ENCODE measurements around the gene EMC8. TPM values are rescaled to one million over a fixed set of nuclear protein-coding genes. Genes with fewer than 3 reads are reported as not detected.

Gene EMC8
- total RNA-seq, 2 donors from 2014 or later: 30.2 to 38.8 TPM

DNA sequence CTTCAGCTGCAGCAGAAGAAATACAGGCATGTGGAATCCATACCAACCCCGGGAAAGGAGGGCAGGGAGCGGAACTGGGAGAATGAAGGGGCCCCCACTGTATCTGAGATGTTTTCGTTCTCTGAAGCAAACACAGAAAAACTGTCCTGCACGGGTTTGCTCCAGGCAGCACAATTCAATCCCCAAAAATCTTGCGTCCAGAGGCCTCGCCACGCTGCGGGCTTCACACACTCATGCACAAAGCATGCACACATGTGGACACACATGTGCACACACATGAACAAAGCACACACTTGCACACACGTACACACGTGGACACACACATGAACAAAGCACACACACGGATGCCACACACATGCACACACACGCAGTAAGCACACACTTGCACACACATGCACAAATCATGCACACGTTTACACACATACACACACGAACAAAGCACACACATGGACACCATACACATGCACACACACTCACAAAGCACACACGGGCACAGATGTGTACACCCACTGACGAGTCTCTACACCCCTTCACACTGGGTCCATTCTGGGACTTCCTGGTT, 27.4 kb upstream of the EMC8 start:
- H3K36me3 ChIP-seq: no peaks in the 10 kb centered on the region
- 82% methylated on average over 16 of the region's 16 CpGs for WGBS
- no peaks in the 10 kb centered on the region for H3K4me1 ChIP-seq (replicated peaks)
- TF ChIP-seq, protein P1, sequence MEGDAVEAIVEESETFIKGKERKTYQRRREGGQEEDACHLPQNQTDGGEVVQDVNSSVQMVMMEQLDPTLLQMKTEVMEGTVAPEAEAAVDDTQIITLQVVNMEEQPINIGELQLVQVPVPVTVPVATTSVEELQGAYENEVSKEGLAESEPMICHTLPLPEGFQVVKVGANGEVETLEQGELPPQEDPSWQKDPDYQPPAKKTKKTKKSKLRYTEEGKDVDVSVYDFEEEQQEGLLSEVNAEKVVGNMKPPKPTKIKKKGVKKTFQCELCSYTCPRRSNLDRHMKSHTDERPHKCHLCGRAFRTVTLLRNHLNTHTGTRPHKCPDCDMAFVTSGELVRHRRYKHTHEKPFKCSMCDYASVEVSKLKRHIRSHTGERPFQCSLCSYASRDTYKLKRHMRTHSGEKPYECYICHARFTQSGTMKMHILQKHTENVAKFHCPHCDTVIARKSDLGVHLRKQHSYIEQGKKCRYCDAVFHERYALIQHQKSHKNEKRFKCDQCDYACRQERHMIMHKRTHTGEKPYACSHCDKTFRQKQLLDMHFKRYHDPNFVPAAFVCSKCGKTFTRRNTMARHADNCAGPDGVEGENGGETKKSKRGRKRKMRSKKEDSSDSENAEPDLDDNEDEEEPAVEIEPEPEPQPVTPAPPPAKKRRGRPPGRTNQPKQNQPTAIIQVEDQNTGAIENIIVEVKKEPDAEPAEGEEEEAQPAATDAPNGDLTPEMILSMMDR (IDR thresholded peaks at IDR 0.05): no peak
- TF ChIP-seq POLR2A (IDR thresholded peaks at IDR 0.05) (no peak), POLR2AphosphoS5 (IDR thresholded peaks at IDR 0.05) (no peak)
- H3K27ac ChIP-seq: no peak overlapping the region
- peaks cover 5% of the 10 kb centered on the region for H3K27me3 ChIP-seq (replicated peaks; ENCODE audit: insufficient read depth)
- intact Hi-C loops (cut with DNase I): loop anchor here (10.0 kb wide), 1 partner anchor 158 kb away; no protein-coding TSS in a partner anchor
- no peak for DNase-seq (ENCODE audit: low spot score)
- H3K4me3 ChIP-seq: no peak overlapping the region
- no peaks in the 10 kb centered on the region for H3K9me3 ChIP-seq

DNA sequence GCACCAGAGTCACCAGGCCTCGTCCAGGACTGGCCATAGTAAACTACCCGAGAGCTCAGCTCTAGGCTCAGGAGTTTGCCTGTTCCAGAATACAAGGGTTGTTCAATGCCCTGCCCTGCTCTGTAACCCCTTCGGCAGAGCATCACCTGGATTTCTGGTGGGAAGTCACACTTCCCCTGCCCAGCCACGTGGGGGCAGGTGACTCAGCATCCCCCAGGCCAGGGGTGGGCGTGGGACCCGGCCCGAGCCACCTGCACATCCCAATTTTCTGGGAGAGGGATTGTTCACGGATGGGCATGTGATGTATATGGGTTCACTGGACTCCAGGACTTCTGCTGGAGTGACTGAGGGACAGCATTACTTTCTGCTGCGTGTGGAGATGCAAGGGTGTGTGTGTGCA, 26.0 kb upstream of the EMC8 start:
- intact Hi-C loops (cut with DNase I): loop anchor here (10.0 kb wide), 1 partner anchor 159 kb away; no protein-coding TSS in a partner anchor
- Histone ChIP-seq H3K4me1 (replicated peaks) (no peaks in the 10 kb centered on the region), H3K9me3 (no peaks in the 10 kb centered on the region), H3K27ac (no peak overlapping the region), H3K4me3 (no peak overlapping the region), H3K36me3 (no peaks in the 10 kb centered on the region), H3K27me3 (replicated peaks; ENCODE audit: insufficient read depth) (peaks cover 5% of the 10 kb centered on the region)
- DNase-seq (ENCODE audit: low spot score): no peak
- TF ChIP-seq, protein P1 (IDR thresholded peaks at IDR 0.05): no peak
- TF ChIP-seq POLR2AphosphoS5 (IDR thresholded peaks at IDR 0.05) (no peak), POLR2A (IDR thresholded peaks at IDR 0.05) (no peak)
- 67% methylated on average over 9 of the region's 9 CpGs for WGBS

DNA sequence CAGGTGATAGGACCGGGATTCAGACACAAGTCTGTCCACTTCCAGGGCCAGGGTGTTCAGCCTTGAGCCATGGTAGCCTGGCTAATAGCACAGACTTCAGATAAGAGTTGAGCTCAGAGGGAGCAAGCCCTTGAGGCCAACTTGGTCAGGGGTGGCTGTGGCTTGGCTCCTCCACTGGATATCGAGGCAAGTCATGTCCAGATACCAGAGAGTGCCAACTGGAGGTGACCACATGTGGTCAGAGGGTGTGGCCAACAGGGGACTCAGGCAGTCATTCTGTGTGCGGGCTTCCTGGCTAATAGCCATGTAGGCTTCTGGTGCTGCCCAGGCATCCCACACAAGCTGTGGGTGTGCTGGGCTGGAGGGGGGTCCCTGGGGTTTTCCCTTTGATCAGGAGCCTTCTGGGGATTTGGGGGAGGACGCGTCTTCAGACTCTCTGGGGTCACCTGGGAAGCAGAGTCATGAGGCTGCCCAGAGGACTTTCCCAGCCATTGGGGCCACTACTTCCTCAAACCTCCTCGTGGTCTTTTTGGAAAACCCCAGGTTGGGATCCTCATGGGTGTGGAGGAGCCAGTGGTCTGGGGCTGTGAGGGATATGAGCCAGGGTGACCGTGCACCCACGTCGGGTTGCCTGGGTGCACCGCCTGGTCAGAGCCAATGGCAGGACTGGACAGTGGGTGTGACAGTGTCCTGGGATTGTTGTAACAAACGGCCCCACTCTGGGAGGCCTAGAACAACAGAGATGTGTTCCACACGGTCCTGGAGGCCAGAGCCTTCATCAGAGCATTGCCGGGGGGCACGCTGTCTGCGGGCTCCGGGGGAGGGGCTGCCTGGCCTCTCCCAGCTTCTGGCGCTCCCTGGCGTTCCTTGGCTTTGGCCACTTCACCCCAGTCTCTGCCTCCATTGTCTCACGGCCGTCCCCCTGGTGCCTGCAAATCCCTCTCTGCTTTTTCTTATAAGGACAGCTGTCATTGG, 25.1 kb upstream of the EMC8 start:
- Histone ChIP-seq H3K4me3 (no peak overlapping the region), H3K4me1 (replicated peaks) (no peaks in the 10 kb centered on the region), H3K9me3 (no peaks in the 10 kb centered on the region), H3K27me3 (replicated peaks; ENCODE audit: insufficient read depth) (peaks cover 5% of the 10 kb centered on the region), H3K36me3 (no peaks in the 10 kb centered on the region), H3K27ac (no peak overlapping the region)
- no peak for DNase-seq (ENCODE audit: low spot score)
- 84% methylated on average over 20 of the region's 20 CpGs for WGBS
- intact Hi-C loops (cut with DNase I): loop anchor here (5.0 to 10.0 kb wide), 2 partner anchors 160 to 248 kb away; no protein-coding TSS in a partner anchor
- no peak for TF ChIP-seq POLR2AphosphoS5 (IDR thresholded peaks at IDR 0.05)
- TF ChIP-seq, protein P1 (IDR thresholded peaks at IDR 0.05): no peak
- TF ChIP-seq POLR2A (IDR thresholded peaks at IDR 0.05): no peak

- Histone ChIP-seq H3K4me3 (no peak overlapping the region), H3K4me1 (replicated peaks) (no peaks in the 10 kb centered on the region), H3K27ac (no peak overlapping the region), H3K27me3 (replicated peaks; ENCODE audit: insufficient read depth) (peaks cover 5% of the 10 kb centered on the region), H3K9me3 (no peaks in the 10 kb centered on the region), H3K36me3 (no peaks in the 10 kb centered on the region)
- DNase-seq (ENCODE audit: low spot score): no peak
- TF ChIP-seq POLR2A (IDR thresholded peaks at IDR 0.05) (no peak), POLR2AphosphoS5 (IDR thresholded peaks at IDR 0.05) (no peak)
- TF ChIP-seq, protein P1 (IDR thresholded peaks at IDR 0.05): no peak
- WGBS: 95% methylated on average over 1 of the region's 1 CpG
- intact Hi-C loops (cut with DNase I): loop anchor here (5.0 to 10.0 kb wide), 2 partner anchors 161 to 249 kb away; no protein-coding TSS in a partner anchor
Measured at GRCh38 chr16:85823328-85823920, 24.1 kb upstream of the EMC8 start.
